GM12873 (cell line): Measurements from ENCODE around the gene RIPPLY1.
A peak's percentile ranks its signal among the peaks of the same experiment; 100 is the strongest.

Experiments used
- TF ChIP-seq, protein P1 (sequence below): IDR thresholded peaks from 2 replicates; pipeline ENCODE4 v1.5.1; 2012; ENCODE audit warnings: low read depth, mild to moderate bottlenecking, moderate library complexity, low read length, control low read depth; ENCODE audit not compliant: insufficient read depth; ENCODE audit errors: missing control alignments

The RIPPLY1 gene

DNA sequence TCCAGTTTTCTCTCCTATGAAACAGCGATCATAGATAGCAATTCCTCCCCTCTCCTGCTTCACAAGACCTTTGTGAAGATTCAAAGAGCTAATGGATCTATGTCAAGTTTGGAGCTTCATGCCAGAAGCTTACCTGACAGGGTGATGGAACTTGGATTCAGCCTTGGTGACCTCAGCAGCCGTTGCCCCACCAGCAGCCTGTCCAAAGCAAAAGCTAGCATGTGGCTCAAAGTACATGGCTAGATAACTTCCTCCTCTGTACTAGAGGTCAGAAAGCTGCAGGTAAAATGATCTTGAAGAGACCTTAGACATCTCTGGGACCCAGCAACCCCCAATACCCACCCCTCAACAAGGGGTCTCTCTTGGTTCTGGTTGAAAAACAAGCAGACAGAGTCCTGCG, 1.8 kb downstream of the RIPPLY1 start:
- TF ChIP-seq, protein P1, sequence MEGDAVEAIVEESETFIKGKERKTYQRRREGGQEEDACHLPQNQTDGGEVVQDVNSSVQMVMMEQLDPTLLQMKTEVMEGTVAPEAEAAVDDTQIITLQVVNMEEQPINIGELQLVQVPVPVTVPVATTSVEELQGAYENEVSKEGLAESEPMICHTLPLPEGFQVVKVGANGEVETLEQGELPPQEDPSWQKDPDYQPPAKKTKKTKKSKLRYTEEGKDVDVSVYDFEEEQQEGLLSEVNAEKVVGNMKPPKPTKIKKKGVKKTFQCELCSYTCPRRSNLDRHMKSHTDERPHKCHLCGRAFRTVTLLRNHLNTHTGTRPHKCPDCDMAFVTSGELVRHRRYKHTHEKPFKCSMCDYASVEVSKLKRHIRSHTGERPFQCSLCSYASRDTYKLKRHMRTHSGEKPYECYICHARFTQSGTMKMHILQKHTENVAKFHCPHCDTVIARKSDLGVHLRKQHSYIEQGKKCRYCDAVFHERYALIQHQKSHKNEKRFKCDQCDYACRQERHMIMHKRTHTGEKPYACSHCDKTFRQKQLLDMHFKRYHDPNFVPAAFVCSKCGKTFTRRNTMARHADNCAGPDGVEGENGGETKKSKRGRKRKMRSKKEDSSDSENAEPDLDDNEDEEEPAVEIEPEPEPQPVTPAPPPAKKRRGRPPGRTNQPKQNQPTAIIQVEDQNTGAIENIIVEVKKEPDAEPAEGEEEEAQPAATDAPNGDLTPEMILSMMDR, result no peak

DNA sequence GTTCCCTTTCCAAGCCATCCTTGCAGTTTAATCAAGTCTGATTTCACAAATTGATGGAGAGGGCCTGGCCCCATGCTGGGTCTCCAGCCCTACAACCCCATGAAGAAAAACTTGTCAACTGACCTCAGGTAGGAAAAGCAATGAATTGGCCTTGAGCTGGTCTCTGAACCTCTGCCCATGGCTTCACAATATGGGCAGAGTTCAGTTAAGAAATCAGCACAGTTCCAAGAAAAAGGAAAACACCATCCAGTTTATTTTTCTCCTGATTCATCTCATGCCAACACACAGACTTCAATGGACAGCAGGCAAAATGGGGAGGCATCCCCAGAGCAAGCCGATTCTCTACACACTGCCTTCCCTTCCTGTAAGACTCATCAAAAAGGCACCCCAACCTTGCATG, 3.3 kb downstream of the RIPPLY1 start:
- TF ChIP-seq, protein P1, result no peak

DNA sequence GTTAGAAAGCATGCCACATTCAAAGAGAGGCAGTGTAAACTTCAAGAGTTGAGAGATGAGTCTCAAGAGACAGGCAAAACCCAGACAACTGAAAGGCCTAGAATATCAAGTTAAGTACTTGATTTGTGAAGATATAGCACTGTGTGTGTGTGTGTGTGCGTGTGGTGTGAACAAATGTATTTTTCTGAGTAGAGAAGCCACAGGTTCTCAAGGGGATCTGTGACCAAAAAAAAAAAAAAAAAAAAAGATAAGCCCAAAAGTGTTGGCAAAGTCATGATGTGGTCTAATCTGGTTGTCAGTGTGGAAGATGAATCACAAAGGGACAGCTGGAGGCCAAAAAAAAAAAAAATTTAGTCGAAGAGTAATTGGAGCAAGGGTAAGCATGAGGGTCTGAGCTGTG, 3.9 kb downstream of the RIPPLY1 start:
- TF ChIP-seq, protein P1, result no peak

DNA sequence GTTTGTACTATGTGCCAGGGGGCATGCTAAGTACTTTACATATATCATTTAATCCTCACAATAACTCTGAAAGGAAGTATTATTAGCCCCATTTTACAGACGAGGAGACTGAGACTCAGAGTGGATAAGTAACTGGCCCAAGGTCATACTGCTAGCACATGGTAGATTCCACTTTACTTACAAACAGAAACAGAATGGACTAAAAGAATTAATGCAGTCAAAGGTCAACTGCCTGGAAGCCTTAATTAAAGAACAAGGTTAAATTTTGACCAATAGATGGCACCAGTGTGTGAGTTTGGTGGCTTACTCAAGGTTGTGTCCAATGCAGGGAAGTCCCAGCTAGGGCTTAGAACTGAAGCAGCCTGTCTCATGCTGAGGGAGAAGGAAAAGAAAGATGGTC, 4.7 kb downstream of the RIPPLY1 start:
- TF ChIP-seq, protein P1, result peak; percentile 60

DNA sequence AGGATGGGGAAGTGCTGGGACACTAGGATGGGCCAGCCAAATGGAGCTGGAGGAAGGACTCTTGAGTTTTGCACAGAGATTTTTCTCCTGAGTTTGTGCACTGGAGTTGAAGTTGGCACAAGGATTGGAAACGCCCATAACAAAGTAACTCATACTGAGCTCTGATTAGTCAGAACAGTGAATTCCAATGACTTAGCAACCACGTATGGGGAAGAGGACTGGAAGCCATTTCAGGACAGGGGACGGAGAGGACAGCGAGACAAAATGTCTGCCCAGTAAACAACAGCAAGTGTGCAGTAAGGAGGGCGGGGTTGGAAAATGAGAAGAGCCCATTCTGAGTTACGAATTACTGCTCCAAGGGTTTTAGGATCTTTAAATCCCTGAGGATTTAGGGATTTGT, 5.9 kb downstream of the RIPPLY1 start:
- TF ChIP-seq, protein P1, result no peak

- TF ChIP-seq, protein P1, result no peak
These were observed 8.1 kb downstream of the RIPPLY1 start for GRCh38 chrX:106894978-106895452.

- TF ChIP-seq, protein P1, result peak; percentile 97
These were observed 8.7 kb downstream of the RIPPLY1 start for GRCh38 chrX:106894392-106894909.
